Coronary artery (tissue), 2 donors: Measurements from ENCODE around the gene SPAG4.

ENCODE experiments used
- DNase-seq: peaks from one replicate; pipeline ENCODE4 v3.0.0-alpha.2; 2017; ENCODE audit warnings: low spot score
- H3K27ac ChIP-seq, 2 donors: fragments of 200-600 bp; sonication (generic); one replicate each; pipeline ENCODE4 v1.5.1; 2016 to 2019
- H3K4me3 ChIP-seq: fragments of 200-600 bp; sonication (generic); 2 replicates; pipeline ENCODE4 v1.5.1; 2016; ENCODE audit warnings: mild to moderate bottlenecking, moderate library complexity
- CTCF ChIP-seq: fragments of 200-600 bp; sonication (generic); IDR thresholded peaks from one replicate; pipeline ENCODE4 v1.5.1; 2019; ENCODE audit warnings: antibody characterized with exemption

The SPAG4 gene

GRCh38 chr20:35615667-35616464 lies at the start of gene SPAG4:
SPAG4 (plus strand) TSS chr20:35615829; CDS start chr20:35616004, 175 bp downstream.
- Histone ChIP-seq H3K4me3 (peak within 1 kb of the TSS; percentile 79), H3K27ac (peak within 1 kb of the TSS; percentile 71 to 90)
- no peak for TF ChIP-seq CTCF
- DNase-seq: peak; percentile 99

- no peak for TF ChIP-seq CTCF
- no peak for DNase-seq
- Histone ChIP-seq H3K4me3 (no peak overlapping the region), H3K27ac (no peak overlapping the region)
Observed at GRCh38 chr20:35568645-35569044, 47.0 kb upstream of the SPAG4 start.

- no peak overlapping the region for H3K4me3 ChIP-seq
- DNase-seq: no peak
- H3K27ac ChIP-seq: no peak overlapping the region
- TF ChIP-seq CTCF: no peak
Observed at GRCh38 chr20:35571555-35571954, 44.1 kb upstream of the SPAG4 start.

- Histone ChIP-seq H3K4me3 (no peak overlapping the region), H3K27ac (no peak overlapping the region)
- DNase-seq: no peak
- TF ChIP-seq CTCF: no peak
Observed at GRCh38 chr20:35572838-35573237, 42.8 kb upstream of the SPAG4 start.

GRCh38 chr20:35575958-35576357 lies 39.7 kb upstream of the SPAG4 start:
- no peak overlapping the region for H3K4me3 ChIP-seq
- H3K27ac ChIP-seq: no peak overlapping the region
- DNase-seq: peak; percentile 45
- TF ChIP-seq CTCF: no peak

- H3K4me3 ChIP-seq: no peak overlapping the region
- no peak overlapping the region for H3K27ac ChIP-seq
- DNase-seq: peak; percentile 46
- no peak for TF ChIP-seq CTCF
Observed at GRCh38 chr20:35576816-35577215, 38.8 kb upstream of the SPAG4 start.

- Histone ChIP-seq H3K27ac (no peak overlapping the region), H3K4me3 (no peak overlapping the region)
- TF ChIP-seq CTCF: no peak
- no peak for DNase-seq
Observed at GRCh38 chr20:35578469-35578868, 37.2 kb upstream of the SPAG4 start.
